ENCODE data around the gene FNBP1.

Gene FNBP1

DNA sequence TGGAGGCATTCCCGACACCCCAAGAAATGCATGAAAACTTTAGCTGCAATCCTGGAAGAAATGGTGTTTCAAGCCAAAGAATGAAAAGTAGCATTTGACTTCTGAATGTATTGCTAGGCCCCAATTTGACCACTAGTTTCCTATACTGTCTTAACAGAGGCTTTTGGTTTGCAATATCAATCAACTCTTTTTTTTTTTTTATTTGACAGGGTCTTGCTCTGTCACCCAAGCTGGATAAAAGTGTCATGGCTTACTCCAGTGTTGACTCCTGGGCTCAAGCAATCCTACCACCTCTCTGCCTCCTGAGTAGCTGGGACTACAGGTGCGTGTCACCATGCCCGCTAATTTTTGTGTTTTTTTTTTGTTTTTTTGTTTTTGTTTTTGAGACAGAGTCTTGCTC, 7.5 kb upstream of the FNBP1 start:
- no peak for TF ChIP-seq OSR1 (CRISPR knock-in tag; IDR thresholded peaks at IDR 0.05)
- no peak for TF ChIP-seq RARB (CRISPR knock-in tag; IDR thresholded peaks at IDR 0.05)
- TF ChIP-seq, protein P1, sequence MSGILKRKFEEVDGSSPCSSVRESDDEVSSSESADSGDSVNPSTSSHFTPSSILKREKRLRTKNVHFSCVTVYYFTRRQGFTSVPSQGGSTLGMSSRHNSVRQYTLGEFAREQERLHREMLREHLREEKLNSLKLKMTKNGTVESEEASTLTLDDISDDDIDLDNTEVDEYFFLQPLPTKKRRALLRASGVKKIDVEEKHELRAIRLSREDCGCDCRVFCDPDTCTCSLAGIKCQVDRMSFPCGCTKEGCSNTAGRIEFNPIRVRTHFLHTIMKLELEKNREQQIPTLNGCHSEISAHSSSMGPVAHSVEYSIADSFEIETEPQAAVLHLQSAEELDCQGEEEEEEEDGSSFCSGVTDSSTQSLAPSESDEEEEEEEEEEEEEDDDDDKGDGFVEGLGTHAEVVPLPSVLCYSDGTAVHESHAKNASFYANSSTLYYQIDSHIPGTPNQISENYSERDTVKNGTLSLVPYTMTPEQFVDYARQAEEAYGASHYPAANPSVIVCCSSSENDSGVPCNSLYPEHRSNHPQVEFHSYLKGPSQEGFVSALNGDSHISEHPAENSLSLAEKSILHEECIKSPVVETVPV (CRISPR knock-in tag; IDR thresholded peaks at IDR 0.05) = no peak
- TF ChIP-seq, protein P2, sequence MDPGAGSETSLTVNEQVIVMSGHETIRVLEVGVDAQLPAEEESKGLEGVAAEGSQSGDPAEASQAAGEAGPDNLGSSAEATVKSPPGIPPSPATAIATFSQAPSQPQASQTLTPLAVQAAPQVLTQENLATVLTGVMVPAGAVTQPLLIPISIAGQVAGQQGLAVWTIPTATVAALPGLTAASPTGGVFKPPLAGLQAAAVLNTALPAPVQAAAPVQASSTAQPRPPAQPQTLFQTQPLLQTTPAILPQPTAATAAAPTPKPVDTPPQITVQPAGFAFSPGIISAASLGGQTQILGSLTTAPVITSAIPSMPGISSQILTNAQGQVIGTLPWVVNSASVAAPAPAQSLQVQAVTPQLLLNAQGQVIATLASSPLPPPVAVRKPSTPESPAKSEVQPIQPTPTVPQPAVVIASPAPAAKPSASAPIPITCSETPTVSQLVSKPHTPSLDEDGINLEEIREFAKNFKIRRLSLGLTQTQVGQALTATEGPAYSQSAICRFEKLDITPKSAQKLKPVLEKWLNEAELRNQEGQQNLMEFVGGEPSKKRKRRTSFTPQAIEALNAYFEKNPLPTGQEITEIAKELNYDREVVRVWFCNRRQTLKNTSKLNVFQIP (CRISPR knock-in tag; IDR thresholded peaks at IDR 0.05; ENCODE audit: borderline replicate concordance, low read depth) = no peak
- no peak for TF ChIP-seq ESRRG (CRISPR knock-in tag; IDR thresholded peaks at IDR 0.05)
- no peak for ATAC-seq

DNA sequence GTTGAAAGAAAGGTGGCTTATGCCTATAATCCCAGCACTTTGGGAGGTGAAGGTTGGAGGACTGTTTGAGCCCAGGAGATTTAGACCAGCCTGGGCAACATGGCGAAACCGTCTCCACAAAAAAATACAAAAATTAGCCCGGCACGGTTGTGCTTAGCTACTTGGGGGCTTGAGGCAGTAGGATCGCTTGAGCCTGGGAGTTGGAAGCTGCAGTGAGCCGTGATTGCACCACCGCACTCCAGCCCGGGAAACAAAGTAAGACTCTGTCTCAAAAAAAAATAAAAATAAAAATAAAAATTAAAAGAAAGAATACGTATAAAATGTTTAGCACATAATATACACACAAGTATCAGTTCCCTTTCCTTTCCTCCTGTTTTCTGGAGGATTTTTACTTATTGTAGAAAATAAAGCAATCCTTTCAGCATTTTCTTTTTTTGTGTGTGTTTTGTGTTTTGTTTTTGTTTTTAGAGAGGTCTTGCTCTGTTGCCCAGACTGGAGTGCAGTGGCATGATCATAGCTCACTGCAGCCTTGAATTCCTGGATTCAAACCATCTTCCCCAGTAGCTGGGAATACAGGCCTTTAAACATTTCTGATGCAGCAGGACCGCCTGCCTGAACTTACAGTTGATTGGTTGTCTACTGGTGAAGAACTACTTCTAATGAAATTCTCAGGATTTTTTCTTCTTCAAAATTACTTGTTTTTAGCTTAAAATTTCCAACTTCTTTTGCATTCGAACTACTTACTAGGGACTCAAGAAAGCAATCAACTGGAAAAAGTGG, 6.6 kb upstream of the FNBP1 start:
- no peak for TF ChIP-seq ZNF565 (CRISPR knock-in tag; conservative IDR thresholded peaks at IDR 0.05; ENCODE audit: low read depth)
- TF ChIP-seq, protein P3, sequence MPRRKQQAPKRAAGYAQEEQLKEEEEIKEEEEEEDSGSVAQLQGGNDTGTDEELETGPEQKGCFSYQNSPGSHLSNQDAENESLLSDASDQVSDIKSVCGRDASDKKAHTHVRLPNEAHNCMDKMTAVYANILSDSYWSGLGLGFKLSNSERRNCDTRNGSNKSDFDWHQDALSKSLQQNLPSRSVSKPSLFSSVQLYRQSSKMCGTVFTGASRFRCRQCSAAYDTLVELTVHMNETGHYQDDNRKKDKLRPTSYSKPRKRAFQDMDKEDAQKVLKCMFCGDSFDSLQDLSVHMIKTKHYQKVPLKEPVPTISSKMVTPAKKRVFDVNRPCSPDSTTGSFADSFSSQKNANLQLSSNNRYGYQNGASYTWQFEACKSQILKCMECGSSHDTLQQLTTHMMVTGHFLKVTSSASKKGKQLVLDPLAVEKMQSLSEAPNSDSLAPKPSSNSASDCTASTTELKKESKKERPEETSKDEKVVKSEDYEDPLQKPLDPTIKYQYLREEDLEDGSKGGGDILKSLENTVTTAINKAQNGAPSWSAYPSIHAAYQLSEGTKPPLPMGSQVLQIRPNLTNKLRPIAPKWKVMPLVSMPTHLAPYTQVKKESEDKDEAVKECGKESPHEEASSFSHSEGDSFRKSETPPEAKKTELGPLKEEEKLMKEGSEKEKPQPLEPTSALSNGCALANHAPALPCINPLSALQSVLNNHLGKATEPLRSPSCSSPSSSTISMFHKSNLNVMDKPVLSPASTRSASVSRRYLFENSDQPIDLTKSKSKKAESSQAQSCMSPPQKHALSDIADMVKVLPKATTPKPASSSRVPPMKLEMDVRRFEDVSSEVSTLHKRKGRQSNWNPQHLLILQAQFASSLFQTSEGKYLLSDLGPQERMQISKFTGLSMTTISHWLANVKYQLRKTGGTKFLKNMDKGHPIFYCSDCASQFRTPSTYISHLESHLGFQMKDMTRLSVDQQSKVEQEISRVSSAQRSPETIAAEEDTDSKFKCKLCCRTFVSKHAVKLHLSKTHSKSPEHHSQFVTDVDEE (CRISPR knock-in tag; IDR thresholded peaks at IDR 0.05) = no peak
- TF ChIP-seq CSDC2 (CRISPR knock-in tag; IDR thresholded peaks at IDR 0.05) = no peak
- TF ChIP-seq ZFP30 (CRISPR knock-in tag; IDR thresholded peaks at IDR 0.05) = no peak
- TF ChIP-seq ZC3H10 (CRISPR knock-in tag; IDR thresholded peaks at IDR 0.05) = no peak
- TF ChIP-seq GLIS3 (CRISPR knock-in tag; IDR thresholded peaks at IDR 0.05) = no peak
- TF ChIP-seq ZNF8 (CRISPR knock-in tag; IDR thresholded peaks at IDR 0.05) = no peak
- TF ChIP-seq RARB (CRISPR knock-in tag; IDR thresholded peaks at IDR 0.05) = no peak
- TF ChIP-seq ZFP3 (CRISPR knock-in tag; IDR thresholded peaks at IDR 0.05) = no peak
- TF ChIP-seq TCF4 (CRISPR knock-in tag; IDR thresholded peaks at IDR 0.05; ENCODE audit: borderline replicate concordance) = no peak
- TF ChIP-seq OSR1 (CRISPR knock-in tag; IDR thresholded peaks at IDR 0.05) = no peak
- no peak for TF ChIP-seq SNAI2 (CRISPR knock-in tag; IDR thresholded peaks at IDR 0.05)
- no peak for TF ChIP-seq ESRRG (CRISPR knock-in tag; IDR thresholded peaks at IDR 0.05)
- no peak for TF ChIP-seq PPARA (CRISPR knock-in tag; IDR thresholded peaks at IDR 0.05; ENCODE audit: borderline replicate concordance)
- ATAC-seq = no peak

DNA sequence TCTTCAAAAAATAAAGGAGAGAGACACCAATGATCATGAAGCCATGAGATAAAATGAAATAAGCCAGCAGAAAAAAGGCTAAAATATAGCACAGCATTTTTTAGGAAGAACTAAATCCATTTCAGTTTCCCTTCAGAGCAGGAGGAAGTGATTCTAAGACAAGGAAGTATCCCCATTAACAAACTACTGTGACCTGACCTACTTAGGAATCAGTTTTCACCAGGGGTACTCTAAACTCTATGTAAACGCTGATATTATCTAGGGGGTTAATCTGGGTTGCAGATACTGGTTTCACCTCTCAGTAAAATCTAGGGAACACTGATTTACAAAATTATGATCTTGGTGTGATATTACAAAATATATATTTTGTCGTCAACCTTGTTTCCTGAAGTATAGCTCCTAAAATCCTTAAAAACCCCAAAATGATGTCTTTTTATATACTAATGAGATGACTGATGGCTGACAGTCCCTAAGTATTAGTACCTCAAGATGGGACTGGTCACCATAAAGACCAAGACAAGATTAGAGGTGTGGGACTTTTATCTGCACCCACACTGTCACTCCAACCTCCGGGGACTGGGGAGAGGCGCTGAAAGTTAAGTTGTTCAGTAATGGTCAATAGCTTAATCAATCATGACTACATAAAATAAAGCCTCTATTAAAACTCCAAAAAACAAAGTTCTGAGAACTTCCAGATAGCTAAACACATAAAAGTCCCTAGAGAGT, 2.9 kb upstream of the FNBP1 start:
- ATAC-seq = no peak
- TF ChIP-seq PPARA (CRISPR knock-in tag; IDR thresholded peaks at IDR 0.05; ENCODE audit: borderline replicate concordance) = no peak
- TF ChIP-seq, protein P4, sequence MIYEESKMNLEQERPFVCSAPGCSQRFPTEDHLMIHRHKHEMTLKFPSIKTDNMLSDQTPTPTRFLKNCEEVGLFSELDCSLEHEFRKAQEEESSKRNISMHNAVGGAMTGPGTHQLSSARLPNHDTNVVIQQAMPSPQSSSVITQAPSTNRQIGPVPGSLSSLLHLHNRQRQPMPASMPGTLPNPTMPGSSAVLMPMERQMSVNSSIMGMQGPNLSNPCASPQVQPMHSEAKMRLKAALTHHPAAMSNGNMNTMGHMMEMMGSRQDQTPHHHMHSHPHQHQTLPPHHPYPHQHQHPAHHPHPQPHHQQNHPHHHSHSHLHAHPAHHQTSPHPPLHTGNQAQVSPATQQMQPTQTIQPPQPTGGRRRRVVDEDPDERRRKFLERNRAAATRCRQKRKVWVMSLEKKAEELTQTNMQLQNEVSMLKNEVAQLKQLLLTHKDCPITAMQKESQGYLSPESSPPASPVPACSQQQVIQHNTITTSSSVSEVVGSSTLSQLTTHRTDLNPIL (CRISPR knock-in tag; IDR thresholded peaks at IDR 0.05; ENCODE audit: low read depth) = no peak
- no peak for TF ChIP-seq OSR1 (CRISPR knock-in tag; IDR thresholded peaks at IDR 0.05)
- no peak for TF ChIP-seq SNAI2 (CRISPR knock-in tag; IDR thresholded peaks at IDR 0.05)
- TF ChIP-seq, protein P3 (CRISPR knock-in tag; IDR thresholded peaks at IDR 0.05) = no peak
- no peak for TF ChIP-seq ZNF565 (CRISPR knock-in tag; conservative IDR thresholded peaks at IDR 0.05; ENCODE audit: low read depth)
- no peak for TF ChIP-seq TCF4 (CRISPR knock-in tag; IDR thresholded peaks at IDR 0.05; ENCODE audit: borderline replicate concordance)
- TF ChIP-seq ZC3H10 (CRISPR knock-in tag; IDR thresholded peaks at IDR 0.05) = no peak
- TF ChIP-seq ZFP30 (CRISPR knock-in tag; IDR thresholded peaks at IDR 0.05) = no peak
- TF ChIP-seq ZNF8 (CRISPR knock-in tag; IDR thresholded peaks at IDR 0.05) = no peak
- TF ChIP-seq, protein P1 (CRISPR knock-in tag; IDR thresholded peaks at IDR 0.05) = no peak
- no peak for TF ChIP-seq TOX (CRISPR knock-in tag; IDR thresholded peaks at IDR 0.05; ENCODE audit: borderline replicate concordance)
- TF ChIP-seq BACH2 (CRISPR knock-in tag; IDR thresholded peaks at IDR 0.05; ENCODE audit: borderline replicate concordance) = no peak
- no peak for TF ChIP-seq RARB (CRISPR knock-in tag; IDR thresholded peaks at IDR 0.05)
- TF ChIP-seq, protein P5, sequence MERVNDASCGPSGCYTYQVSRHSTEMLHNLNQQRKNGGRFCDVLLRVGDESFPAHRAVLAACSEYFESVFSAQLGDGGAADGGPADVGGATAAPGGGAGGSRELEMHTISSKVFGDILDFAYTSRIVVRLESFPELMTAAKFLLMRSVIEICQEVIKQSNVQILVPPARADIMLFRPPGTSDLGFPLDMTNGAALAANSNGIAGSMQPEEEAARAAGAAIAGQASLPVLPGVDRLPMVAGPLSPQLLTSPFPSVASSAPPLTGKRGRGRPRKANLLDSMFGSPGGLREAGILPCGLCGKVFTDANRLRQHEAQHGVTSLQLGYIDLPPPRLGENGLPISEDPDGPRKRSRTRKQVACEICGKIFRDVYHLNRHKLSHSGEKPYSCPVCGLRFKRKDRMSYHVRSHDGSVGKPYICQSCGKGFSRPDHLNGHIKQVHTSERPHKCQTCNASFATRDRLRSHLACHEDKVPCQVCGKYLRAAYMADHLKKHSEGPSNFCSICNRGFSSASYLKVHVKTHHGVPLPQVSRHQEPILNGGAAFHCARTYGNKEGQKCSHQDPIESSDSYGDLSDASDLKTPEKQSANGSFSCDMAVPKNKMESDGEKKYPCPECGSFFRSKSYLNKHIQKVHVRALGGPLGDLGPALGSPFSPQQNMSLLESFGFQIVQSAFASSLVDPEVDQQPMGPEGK (CRISPR knock-in tag; IDR thresholded peaks at IDR 0.05; ENCODE audit: borderline replicate concordance) = no peak
- no peak for TF ChIP-seq CSDC2 (CRISPR knock-in tag; IDR thresholded peaks at IDR 0.05)
- no peak for TF ChIP-seq ZNF70 (CRISPR knock-in tag; IDR thresholded peaks at IDR 0.05)

Data from SK-N-SH treated with all-trans-retinoic acid at 6 μM for 48 hours (cell line).